Measurements from ENCODE around the gene ABI3. TPM values are rescaled to one million over a fixed set of nuclear protein-coding genes. Genes with fewer than 3 reads are reported as not detected.
"Not testable (repeated sequence)": the region's sequence is repeated elsewhere in the genome, so short reads cannot be mapped to it uniquely, and the experiment has no call there.

Gene ABI3
- total RNA-seq (2014; rRNA removed; shearing (Covaris generic); ENCODE audit: low replicate concordance), result not detected in 2 replicates

GRCh38 chr17:49210158-49211029 is at the start of gene ABI3, which contains the start of gene GNGT2:
Gene ABI3, plus strand, starts transcription at chr17:49210707. Its CDS starts 18 bp downstream, at chr17:49210725.
Gene GNGT2, minus strand, starts transcription at chr17:49210574. Its CDS starts 3,152 bp downstream, at chr17:49207422.
- no peak for DNase-seq
- H3K4me3 ChIP-seq, result no peak within 1 kb of the TSS
- no peaks in the 10 kb centered on the region for H3K36me3 ChIP-seq

GRCh38 chr17:49162866-49163265 is 47.6 kb upstream of the ABI3 start:
- no peak for DNase-seq
- no peaks in the 10 kb centered on the region for H3K9me3 ChIP-seq
- no peak overlapping the region for H3K4me3 ChIP-seq
- no peaks in the 10 kb centered on the region for H3K36me3 ChIP-seq
- peaks cover 16% of the 10 kb centered on the region for H3K27me3 ChIP-seq

More at GRCh38 chr17:49210158-49211029, at the start of gene ABI3, which contains the start of gene GNGT2:
- Histone ChIP-seq H3K27me3 (no peaks in the 10 kb centered on the region), H3K9me3 (no peaks in the 10 kb centered on the region)

GRCh38 chr17:49165143-49165542 is 45.4 kb upstream of the ABI3 start:
- no peak for DNase-seq
- peaks cover 24% of the 10 kb centered on the region for H3K27me3 ChIP-seq
- peaks cover 3% of the 10 kb centered on the region for H3K9me3 ChIP-seq
- H3K4me3 ChIP-seq, result no peak overlapping the region
- no peaks in the 10 kb centered on the region for H3K36me3 ChIP-seq

- Histone ChIP-seq H3K27me3 (peaks cover 28% of the 10 kb centered on the region), H3K9me3 (peaks cover 12% of the 10 kb centered on the region)
Observed at GRCh38 chr17:49168706-49169105, 41.8 kb upstream of the ABI3 start.

GRCh38 chr17:49170216-49170615 is 40.3 kb upstream of the ABI3 start:
- no peak for DNase-seq
- H3K4me3 ChIP-seq, result no peak overlapping the region
- peaks cover 28% of the 10 kb centered on the region for H3K27me3 ChIP-seq
- H3K36me3 ChIP-seq, result no peaks in the 10 kb centered on the region
- H3K9me3 ChIP-seq, result peaks cover 17% of the 10 kb centered on the region

More at GRCh38 chr17:49168706-49169105, 41.8 kb upstream of the ABI3 start:
- Histone ChIP-seq H3K36me3 (no peaks in the 10 kb centered on the region), H3K4me3 (no peak overlapping the region)
- no peak for DNase-seq

DNA sequence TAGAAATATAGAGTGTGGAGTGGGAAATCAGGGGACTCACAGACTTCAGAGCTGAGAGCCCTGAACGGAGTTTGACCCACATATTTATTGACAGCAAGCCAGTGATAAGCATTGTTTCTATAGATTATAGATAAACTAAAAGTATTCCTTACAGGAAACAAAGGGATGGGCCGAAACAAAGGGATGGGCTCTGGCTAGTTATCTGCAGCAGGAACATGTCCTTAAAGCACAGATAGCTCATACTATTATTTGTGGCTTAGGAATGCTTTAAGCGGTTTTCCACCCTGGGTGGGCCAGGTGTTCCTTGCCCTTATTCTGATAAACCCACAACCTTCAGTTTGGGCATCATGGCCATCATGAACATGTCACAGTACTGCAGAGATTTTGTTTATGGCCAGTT is 39.8 kb upstream of the ABI3 start:
- Histone ChIP-seq H3K9me3 (peaks cover 22% of the 10 kb centered on the region), H3K27me3 (peaks cover 25% of the 10 kb centered on the region)
- H3K36me3 ChIP-seq, H3K4me3 ChIP-seq, DNase-seq: not testable (repeated sequence)

DNA sequence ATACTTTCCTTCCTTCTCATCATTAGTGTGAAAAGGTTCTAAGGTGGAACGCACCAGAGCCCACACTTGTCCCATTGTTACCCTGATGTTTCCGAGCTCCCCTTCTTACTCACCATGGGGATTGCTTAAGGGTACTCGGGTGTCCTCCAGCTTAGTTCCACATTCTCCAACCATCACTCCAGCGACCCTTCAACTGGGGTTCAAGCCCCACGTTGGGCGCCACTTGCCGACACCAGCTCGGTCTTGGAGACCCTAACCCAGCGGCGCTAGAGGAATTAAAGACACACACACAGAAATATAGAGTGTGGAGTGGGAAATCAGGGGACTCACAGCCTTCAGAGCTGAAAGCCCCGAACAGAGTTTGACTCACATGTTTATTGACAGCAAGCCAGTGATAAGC is 34.5 kb upstream of the ABI3 start:
- H3K27me3 ChIP-seq, DNase-seq, H3K4me3 ChIP-seq, H3K36me3 ChIP-seq: not testable (repeated sequence)
- H3K9me3 ChIP-seq, result peaks cover 26% of the 10 kb centered on the region

- peaks cover 26% of the 10 kb centered on the region for H3K9me3 ChIP-seq
- H3K36me3 ChIP-seq, result no peaks in the 10 kb centered on the region
- H3K4me3 ChIP-seq, result no peak overlapping the region
- no peaks in the 10 kb centered on the region for H3K27me3 ChIP-seq
- peak; percentile 54 for DNase-seq
Observed at GRCh38 chr17:49180303-49180702, 30.2 kb upstream of the ABI3 start.

DNA sequence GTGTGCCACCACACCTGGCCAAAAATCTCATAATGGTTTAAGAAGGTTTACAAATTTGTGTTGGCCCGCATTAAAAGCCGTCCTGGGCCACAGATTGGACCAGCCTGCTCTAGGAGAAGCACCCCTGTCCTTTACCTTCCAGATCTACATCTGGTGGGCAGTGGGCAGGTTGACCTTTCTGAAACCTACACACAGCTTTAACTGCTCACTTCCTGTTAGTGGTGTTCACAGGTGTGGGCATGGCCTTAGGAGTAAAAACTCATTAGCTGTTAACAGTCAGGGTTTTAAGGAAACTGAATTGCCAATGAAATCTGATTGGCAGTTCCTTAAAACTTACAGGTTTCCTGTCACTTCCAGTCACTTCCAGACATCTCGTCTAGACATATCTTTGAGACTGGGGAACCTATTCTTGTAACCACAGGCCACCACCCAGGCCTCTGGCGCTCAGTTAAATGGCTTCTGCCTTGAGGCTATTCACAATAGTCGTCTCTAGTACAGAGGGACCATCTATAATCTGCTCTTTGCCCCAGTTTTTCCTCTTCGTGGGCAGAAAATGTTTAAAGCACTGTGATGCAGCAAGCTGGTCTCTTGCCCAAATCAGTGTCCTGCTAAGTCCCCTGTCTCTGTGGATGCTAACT is 29.4 kb upstream of the ABI3 start:
- Histone ChIP-seq H3K9me3 (peaks cover 26% of the 10 kb centered on the region), H3K36me3 (no peaks in the 10 kb centered on the region), H3K27me3 (no peaks in the 10 kb centered on the region), H3K4me3 (no peak overlapping the region)
- no peak for DNase-seq

DNA sequence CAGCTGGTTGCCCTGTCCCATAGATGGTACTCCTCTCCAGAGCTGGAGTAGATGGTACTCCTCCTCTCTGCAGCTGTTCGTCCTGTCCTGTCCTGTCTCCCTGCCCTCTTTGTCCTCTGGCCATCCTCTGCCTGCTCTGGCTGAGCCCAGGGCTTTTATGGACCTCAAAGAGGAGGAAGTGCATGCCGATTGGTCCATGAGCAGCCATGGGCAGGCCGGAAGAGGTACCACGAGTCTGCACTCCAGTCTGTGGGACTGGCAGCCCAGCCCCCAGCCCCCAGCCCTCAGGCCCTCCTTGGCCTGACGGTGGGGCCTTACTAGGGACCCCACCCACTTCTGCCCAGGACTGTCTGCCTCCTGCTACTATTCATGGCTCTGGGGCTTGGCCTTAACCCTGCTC is 27.2 kb upstream of the ABI3 start:
- Histone ChIP-seq H3K27me3 (no peaks in the 10 kb centered on the region), H3K36me3 (no peaks in the 10 kb centered on the region), H3K4me3 (no peak overlapping the region), H3K9me3 (peaks cover 25% of the 10 kb centered on the region)
- no peak for DNase-seq

DNA sequence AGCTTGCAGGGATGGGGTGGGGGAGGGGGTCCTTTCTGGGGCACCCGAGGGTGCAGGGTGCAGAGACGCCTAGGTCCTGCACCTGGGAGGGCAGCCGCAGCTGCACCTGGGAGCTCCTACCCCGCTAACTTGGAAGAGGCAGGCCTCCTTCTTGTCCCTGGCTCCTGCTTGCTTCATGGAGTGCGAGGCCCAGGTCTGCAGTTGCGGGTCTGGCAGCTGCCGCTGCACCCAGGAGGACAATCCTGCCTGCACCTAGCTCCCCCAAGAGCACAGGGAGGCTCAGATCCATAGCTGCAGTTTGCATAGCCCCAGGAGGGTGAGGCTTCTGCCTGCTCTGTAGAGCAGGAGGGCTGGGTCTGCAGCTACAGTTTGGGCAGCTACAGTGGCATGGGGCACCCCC is 26.7 kb upstream of the ABI3 start:
- DNase-seq, result no peak
- Histone ChIP-seq H3K9me3 (peaks cover 25% of the 10 kb centered on the region), H3K36me3 (no peaks in the 10 kb centered on the region), H3K4me3 (no peak overlapping the region), H3K27me3 (no peaks in the 10 kb centered on the region)

DNA sequence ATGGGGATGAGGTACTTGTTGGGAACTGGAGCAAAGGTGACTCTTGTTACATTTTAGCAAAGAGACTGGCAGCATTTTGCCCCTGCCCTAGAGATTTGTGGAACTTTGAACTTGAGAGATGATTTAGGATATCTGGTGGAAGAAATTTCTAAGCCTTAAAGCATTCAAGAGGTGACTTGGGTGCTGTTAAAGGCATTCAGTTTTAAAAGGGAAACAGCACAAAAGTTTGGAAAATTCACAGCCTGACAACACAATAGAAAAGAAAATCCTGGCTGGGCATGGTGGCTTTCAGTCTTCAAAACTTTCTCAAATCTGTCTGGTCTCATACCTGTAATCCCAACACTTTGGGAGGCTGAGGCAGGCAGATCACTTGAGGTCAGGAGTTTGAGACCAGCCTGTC is 26.0 kb upstream of the ABI3 start:
- H3K27me3 ChIP-seq, H3K4me3 ChIP-seq, DNase-seq, H3K36me3 ChIP-seq: not testable (repeated sequence)
- H3K9me3 ChIP-seq, result peaks cover 25% of the 10 kb centered on the region

DNA sequence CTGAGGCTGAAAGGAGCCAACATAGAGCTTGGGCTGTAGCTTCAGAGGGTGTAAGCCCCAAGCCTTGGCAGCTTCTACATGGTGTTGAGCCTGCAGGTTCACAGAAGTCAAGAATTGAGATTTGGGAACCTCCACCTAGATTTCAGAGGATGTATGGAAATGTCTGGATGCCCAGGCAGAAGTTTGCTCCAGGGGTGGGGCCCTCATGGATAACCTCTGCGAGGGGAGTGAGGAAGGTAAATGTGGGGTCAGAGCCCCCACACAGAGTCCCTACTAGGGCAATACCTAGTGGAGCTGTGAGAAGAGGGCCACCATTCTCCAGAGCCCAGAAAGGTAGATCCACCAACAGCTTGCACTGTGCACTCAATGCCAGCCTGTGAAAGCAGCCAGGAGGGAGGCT is 25.1 kb upstream of the ABI3 start:
- peaks cover 25% of the 10 kb centered on the region for H3K9me3 ChIP-seq
- not testable (repeated sequence) for H3K27me3 ChIP-seq, H3K36me3 ChIP-seq, H3K4me3 ChIP-seq, DNase-seq

DNA sequence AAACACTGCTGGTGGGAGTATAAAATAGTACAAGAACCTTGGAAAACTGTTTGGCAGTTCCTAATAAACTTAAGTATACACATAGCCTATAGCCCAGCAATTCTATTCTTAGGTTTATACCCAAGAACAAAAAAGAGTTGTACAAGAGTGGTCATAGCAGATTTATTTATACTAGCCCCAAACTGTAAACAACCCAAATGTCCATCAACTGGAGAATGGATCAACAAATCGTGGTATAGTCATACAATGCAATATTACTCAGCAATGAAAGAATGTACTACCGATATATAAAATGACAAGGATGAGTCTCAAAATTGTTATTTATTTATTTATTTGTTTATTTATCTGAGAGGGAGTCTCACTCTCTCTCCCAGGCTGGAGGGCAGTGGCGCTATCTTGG is 23.2 kb upstream of the ABI3 start:
- Histone ChIP-seq H3K27me3 (no peaks in the 10 kb centered on the region), H3K36me3 (no peaks in the 10 kb centered on the region), H3K9me3 (peaks cover 24% of the 10 kb centered on the region), H3K4me3 (no peak overlapping the region)
- DNase-seq, result no peak

DNA sequence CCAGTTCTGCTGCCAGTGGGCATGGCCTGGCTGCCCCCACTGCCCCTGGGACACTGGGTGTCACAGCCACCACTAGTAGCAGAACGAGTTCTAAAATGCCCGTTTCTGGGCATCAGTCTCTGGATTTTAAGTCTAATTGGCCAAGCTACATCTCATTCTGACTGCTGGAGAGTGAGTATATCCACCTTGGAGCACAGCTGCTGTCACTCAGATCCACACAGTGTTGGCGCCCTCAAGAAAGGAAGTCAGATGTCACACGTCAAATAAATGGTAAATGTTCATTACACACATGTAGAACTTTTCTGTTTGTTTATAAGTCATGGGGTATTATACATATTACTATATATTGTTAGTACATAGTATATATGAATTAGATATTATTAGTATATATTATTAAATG is 19.6 kb upstream of the ABI3 start:
- DNase-seq, result no peak
- Histone ChIP-seq H3K9me3 (peaks cover 8% of the 10 kb centered on the region), H3K36me3 (no peaks in the 10 kb centered on the region), H3K4me3 (no peak overlapping the region), H3K27me3 (no peaks in the 10 kb centered on the region)

DNA sequence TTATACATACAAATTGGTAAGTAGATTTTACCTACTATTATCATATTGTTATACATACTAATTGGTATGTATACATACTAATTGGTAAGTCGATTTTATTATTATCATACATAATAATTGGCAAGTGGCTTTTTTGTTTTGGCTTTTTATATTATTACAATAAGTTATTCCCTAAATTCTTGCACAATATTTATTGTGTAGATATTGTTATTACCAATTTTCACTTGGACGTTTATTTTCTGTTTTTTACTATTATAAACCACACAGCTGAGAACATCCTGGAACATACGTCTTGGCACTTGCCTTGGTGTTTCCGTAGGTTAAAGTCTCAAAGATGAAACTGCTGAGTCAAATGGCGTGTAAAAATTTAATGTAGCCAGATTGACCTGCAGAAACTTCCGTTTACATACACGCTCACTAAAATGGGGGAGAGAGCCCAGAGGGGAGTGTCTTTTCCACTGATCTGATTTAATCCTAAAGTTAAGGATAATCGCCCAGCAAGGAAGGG is 19.0 kb upstream of the ABI3 start:
- Histone ChIP-seq H3K4me3 (peak overlapping the region; percentile 76), H3K9me3 (peaks cover 4% of the 10 kb centered on the region), H3K27me3 (no peaks in the 10 kb centered on the region), H3K36me3 (no peaks in the 10 kb centered on the region)
- no peak for DNase-seq

- Histone ChIP-seq H3K4me3 (peak overlapping the region; percentile 76), H3K36me3 (no peaks in the 10 kb centered on the region), H3K9me3 (no peaks in the 10 kb centered on the region), H3K27me3 (no peaks in the 10 kb centered on the region)
- DNase-seq, result peak; percentile 90
Observed at GRCh38 chr17:49191917-49192741, 18.4 kb upstream of the ABI3 start.

All from MG63 (cell line).